COLO668 (cell line): Measurements from ENCODE around the gene EDA2R.

Source experiments
- DNase-seq: peaks from one replicate; lab custom pipeline; 2025; ENCODE audit not compliant: unreplicated experiment; lab: John Stamatoyannopoulos, UW

EDA2R gene, protein sequence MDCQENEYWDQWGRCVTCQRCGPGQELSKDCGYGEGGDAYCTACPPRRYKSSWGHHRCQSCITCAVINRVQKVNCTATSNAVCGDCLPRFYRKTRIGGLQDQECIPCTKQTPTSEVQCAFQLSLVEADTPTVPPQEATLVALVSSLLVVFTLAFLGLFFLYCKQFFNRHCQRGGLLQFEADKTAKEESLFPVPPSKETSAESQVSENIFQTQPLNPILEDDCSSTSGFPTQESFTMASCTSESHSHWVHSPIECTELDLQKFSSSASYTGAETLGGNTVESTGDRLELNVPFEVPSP

GRCh38 chrX:66638591-66639500 lies at the start of gene EDA2R:
EDA2R (minus strand) TSS chrX:66639078; CDS start chrX:66616020, 23,058 bp downstream.
- no peak for DNase-seq

DNA sequence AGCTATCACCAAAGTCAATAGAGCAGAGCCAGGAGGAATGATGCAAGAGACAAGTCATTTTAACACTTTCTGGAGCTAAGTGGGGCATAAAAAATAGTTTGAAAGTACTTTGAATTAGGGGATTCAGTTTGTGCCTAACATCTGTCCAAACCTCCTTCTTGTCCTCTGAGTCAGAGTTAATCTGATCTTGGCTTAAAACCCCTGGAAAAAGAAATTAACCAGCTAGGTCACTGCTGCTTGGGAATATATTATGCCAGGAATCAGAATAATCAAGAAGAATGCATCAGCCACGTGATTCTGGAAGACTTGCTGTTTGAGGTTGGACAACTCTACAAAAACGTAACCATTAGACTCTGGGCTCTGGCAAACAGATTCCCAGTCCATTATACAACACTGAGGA lies 45.3 kb upstream of the EDA2R start:
- DNase-seq = no peak

DNA sequence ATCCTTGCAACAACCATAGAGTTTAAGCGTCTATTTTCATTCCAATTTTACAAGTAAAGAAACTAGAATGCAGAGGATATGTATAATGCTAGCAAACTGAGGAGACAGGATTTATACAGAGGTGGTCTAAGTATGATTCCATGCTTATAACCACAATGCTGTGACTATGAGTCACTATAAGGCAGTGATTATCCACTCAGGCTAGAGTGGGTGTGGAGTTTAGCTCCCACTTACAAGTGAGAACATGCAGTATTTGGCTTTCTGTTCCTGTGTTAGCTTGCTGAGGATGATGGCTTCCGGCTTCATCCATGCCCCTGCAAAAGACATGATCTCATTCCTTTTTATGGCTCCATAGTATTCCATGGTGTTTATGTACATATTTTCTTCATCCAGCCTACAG lies 41.6 kb upstream of the EDA2R start:
- no peak for DNase-seq

GRCh38 chrX:66677430-66677829 lies 38.6 kb upstream of the EDA2R start:
- no peak for DNase-seq

DNA sequence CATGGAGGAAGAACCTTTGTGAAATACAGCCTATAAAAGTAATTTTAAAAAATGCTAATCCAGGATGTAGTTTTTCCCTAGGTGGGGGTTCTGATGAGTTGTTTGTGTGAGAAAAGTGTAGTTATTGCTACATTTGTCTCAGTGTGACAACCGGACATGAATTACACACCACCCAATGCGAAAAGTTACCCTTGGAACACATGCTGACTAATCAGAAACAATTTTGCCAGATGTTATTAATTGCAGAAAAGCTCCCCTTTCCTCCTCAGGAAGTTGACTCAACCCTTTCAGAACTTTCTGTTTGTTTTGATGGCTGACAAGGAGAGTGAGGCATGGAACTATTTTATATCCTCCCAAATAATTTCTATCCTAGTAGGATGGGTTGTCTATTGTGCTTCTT lies 38.1 kb upstream of the EDA2R start:
- DNase-seq = no peak

- DNase-seq = no peak
These were observed 37.5 kb upstream of the EDA2R start for GRCh38 chrX:66676413-66676812.

DNA sequence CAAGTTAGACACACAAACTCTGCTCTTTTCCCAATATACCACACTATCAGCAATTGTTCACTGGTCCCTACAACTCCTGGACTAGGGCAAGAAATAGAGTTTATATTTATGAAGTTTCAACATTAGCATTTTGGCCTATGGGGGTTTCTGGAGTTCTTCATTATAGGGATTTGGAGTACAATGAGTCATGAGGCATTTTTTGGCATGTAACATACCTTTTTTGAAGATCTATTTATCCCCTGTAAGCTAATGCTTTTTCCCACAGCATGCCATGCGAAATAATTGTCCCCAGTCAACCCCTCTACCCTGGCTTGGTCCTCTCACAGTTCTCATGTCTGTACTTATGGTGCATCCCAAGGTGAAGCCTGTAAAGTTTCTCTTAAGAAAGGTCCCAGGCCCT lies 36.7 kb upstream of the EDA2R start:
- no peak for DNase-seq

DNA sequence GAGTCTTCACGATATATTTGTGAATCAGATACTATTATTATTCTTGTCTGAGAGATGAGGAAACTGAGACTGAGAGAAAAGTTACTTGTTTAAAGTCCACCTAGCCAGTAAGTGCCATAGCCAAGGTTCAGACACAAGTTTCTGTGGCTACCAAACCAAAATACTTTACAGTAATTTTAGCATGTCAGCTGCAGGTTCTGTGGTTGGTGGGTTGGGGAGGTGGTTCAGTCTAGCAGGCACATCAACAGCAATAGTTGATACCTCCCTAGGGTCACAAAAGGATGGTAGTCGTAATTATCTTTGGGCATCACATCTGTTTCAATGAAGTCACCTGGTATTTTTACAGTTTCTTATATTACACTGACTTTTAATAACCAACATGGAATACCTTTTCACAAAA lies 35.6 kb upstream of the EDA2R start:
- DNase-seq = no peak

- no peak for DNase-seq
These were observed 33.2 kb upstream of the EDA2R start for GRCh38 chrX:66672106-66672505.

DNA sequence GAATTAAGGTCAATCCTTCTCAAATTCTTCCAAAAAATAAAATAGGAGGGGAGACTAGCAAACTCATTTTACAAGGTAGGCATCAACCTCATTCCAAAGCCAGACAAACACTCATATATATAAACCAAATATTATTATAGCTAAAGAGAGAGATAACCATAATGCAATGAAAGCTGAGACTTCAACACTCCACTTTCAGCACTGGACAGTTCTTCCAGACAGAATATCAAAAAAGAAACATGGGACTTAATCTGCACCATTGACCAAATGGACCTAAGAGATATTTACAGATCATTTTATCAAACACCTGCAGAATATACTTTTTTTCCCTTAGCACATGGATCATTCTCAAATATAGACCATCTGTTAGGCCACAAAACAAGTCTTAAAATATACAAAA lies 15.5 kb upstream of the EDA2R start:
- DNase-seq = no peak

GRCh38 chrX:66635360-66635759 lies 3.5 kb downstream of the EDA2R start:
- no peak for DNase-seq

DNA sequence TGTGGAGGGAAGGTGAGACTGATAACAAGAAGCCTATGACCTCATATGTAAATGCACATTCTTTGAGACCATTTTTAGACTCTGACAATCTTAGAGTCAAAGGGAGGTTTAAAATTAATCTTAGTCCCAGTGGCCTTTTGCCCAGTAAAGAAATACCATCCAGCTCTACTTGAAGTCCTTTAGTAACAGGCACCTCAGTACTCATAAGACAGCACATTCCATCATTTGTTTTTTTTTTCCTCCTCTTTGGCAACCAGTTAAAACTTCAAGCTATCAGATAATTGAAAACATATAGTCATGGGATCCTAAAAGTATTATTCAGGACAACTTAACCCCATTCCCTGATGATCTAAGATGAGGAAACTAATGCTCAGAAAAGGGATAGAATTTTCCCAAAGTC lies 4.6 kb downstream of the EDA2R start:
- DNase-seq = no peak

DNA sequence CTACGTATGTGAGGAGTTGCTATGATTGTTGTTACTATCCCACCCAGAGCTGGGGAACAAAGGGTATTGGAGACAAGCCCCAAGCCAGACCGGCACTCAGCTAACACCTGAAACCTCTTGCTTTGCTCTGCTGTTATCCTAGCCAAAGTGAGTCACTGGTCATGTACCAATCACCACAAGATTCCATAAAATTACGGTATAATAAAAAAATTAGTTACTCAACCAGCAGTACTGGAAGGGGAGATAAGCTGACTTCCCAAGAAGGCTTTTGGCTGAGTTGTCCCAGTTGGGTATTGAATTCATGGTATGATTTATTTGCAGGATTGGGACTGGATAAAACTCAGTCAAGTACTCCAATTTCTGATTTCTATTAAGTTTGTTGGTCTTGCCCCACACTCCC lies 5.3 kb downstream of the EDA2R start:
- no peak for DNase-seq

- DNase-seq = no peak
These were observed 5.9 kb downstream of the EDA2R start for GRCh38 chrX:66632981-66633380.

DNA sequence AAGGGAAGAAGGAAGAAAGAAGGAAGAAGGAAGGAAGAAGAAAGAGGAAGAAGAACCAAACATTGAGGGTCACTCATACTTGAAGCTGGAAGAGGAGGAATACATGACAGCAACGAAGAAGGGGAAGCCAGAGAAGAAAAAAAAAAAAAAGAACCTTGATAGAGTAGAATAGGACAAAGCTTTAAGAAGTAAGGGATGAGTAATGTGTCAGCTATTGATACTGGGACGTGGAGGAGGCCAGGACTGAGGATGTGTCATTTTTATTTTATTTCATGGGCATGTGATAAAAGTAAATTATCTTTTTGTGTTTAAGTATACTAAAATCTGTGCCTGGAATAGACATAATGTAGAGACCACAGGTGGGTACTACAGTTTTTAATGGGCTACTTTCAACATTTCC lies 6.4 kb downstream of the EDA2R start:
- DNase-seq = no peak

- no peak for DNase-seq
These were observed 13.4 kb downstream of the EDA2R start for GRCh38 chrX:66625525-66625924.

DNA sequence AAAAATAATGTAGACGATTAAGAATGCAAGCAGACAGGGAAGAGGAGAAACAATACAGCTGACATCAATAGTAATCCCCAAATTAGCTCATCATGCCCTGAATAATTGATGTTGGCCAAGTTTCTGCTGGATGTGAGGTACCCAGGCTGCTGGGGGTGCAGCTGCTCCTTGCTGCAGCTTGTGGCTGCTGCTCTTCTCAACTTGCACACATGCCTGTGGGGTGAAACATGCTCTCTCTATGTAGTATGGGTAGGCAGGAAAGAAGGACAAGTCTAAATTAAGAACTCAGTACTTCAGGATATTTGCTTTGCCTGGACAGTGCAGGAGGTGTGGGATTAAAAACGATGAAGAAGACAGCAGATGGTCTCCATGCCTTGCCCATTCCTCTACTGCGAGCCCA lies 16.7 kb downstream of the EDA2R start:
- DNase-seq = no peak

- DNase-seq = no peak
These were observed 21.9 kb downstream of the EDA2R start for GRCh38 chrX:66616944-66617343.

- no peak for DNase-seq
These were observed 36.4 kb downstream of the EDA2R start for GRCh38 chrX:66602381-66602938.

GRCh38 chrX:66601522-66601921 lies 37.4 kb downstream of the EDA2R start:
- DNase-seq = no peak

DNA sequence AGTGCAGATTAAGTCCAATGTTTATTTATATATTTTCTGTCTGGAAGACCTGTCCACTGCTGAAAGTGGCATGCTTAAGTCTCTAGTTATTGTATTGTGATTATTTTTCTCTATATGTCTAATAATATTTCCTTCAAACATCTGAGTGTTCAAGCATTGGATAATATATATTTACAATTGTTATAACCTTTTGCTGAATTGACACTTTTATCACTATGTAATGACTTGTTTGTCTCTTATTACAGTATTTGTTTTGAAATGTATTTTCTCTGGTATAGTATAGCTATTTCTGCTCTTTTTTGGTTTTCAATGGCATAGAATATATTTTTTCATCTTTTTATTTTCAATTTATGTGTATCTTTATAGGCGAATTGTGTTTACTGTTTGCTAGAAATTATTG lies 59.7 kb downstream of the EDA2R start:
- no peak for DNase-seq

- no peak for DNase-seq
These were observed 84.9 kb downstream of the EDA2R start for GRCh38 chrX:66553973-66554372.
